ENCODE measurements around the gene TTC38.

TTC38 gene

GRCh38 chr22:46280063-46280817 is 12.4 kb downstream of the TTC38 start:
- no peak for DNase-seq

GRCh38 chr22:46280999-46281623 is 13.3 kb downstream of the TTC38 start:
- DNase-seq: no peak

GRCh38 chr22:46281866-46282678 is 14.3 kb downstream of the TTC38 start:
- DNase-seq: no peak

- DNase-seq: no peak
Observed at GRCh38 chr22:46286006-46286405, 18.2 kb downstream of the TTC38 start.

GRCh38 chr22:46286941-46287872 is 19.4 kb downstream of the TTC38 start:
- no peak for DNase-seq

- DNase-seq: peak; percentile 12
Observed at GRCh38 chr22:46287873-46288751, 20.3 kb downstream of the TTC38 start.

GRCh38 chr22:46288846-46289243 is 21.0 kb downstream of the TTC38 start:
- no peak for DNase-seq

GRCh38 chr22:46289244-46289891 is 21.6 kb downstream of the TTC38 start:
- DNase-seq: no peak

- no peak for DNase-seq
Observed at GRCh38 chr22:46290121-46290842, 22.5 kb downstream of the TTC38 start.

- DNase-seq: no peak
Observed at GRCh38 chr22:46290843-46291785, 23.3 kb downstream of the TTC38 start.

- no peak for DNase-seq
Observed at GRCh38 chr22:46292173-46292572, 24.4 kb downstream of the TTC38 start.

- no peak for DNase-seq
Observed at GRCh38 chr22:46292732-46293131, 24.9 kb downstream of the TTC38 start.

GRCh38 chr22:46293577-46294260 is 25.9 kb downstream of the TTC38 start:
- DNase-seq: peak; percentile 40

- no peak for DNase-seq
Observed at GRCh38 chr22:46294784-46295183, 27.0 kb downstream of the TTC38 start.

GRCh38 chr22:46295277-46295971 is 27.6 kb downstream of the TTC38 start:
- no peak for DNase-seq

- DNase-seq: peak; percentile 98
Observed at GRCh38 chr22:46296257-46297150, 28.7 kb downstream of the TTC38 start, which contains the start of gene GTSE1. Gene GTSE1 (plus strand): TSS chr22:46296870. CDS start chr22:46297401, 531 bp downstream.
